Spleen (tissue), 11 donors: ENCODE measurements around the gene SLN. TPM values are rescaled to one million over a fixed set of nuclear protein-coding genes. Genes with fewer than 3 reads are reported as not detected.

Source experiments
- DNase-seq: peaks from one replicate; pipeline ENCODE4 v3.0.0-alpha.2; 2020
- H3K27ac ChIP-seq, 8 donors: fragments of 200-600 bp; sonication (generic) in 7 of 8; 1 replicate in 4 of 8; 2 replicates in 4 of 8; pipeline versions ENCODE4 v1.5.0 to v1.8.0; 2016 to 2021; ENCODE audit warnings: inconsistent platforms in 4 of 8, mild to moderate bottlenecking in 4 of 8, moderate library complexity in 1 of 8
- H3K27me3 ChIP-seq, 7 donors: fragments of 200-600 bp; sonication (generic) in 6 of 7; replicated peaks in 1 of 7; 1 replicate in 4 of 7; 2 replicates in 3 of 7; pipeline versions ENCODE4 v1.5.0 to v1.8.0; 2016 to 2021; ENCODE audit warnings: inconsistent platforms in 3 of 7, mild to moderate bottlenecking in 1 of 7
- H3K36me3 ChIP-seq, 6 donors: fragments of 200-600 bp; sonication (generic) in 5 of 6; 1 replicate in 4 of 6; 2 replicates in 2 of 6; pipeline versions ENCODE4 v1.5.0 to v1.8.0; 2016 to 2021; ENCODE audit warnings: inconsistent platforms in 2 of 6
- H3K4me1 ChIP-seq, 6 donors: fragments of 200-600 bp; sonication (generic) in 5 of 6; 1 replicate in 3 of 6; 2 replicates in 3 of 6; pipeline versions ENCODE4 v1.5.0 to v1.8.0; 2016 to 2021; ENCODE audit warnings: inconsistent platforms in 3 of 6
- H3K4me3 ChIP-seq, 8 donors: fragments of 200-600 bp; sonication (generic) in 7 of 8; 1 replicate in 4 of 8; 2 replicates in 4 of 8; pipeline versions ENCODE4 v1.5.0 to v1.8.0; 2016 to 2021; ENCODE audit warnings: inconsistent platforms in 4 of 8, mild to moderate bottlenecking in 4 of 8, moderate library complexity in 2 of 8
- H3K9me3 ChIP-seq, 8 donors: fragments of 200-600 bp; sonication (generic) in 7 of 8; 1 replicate in 4 of 8; 2 replicates in 4 of 8; pipeline versions ENCODE4 v1.5.0 to v1.8.0; 2016 to 2021; ENCODE audit warnings: inconsistent platforms in 4 of 8
- CTCF ChIP-seq, 11 experiments: fragments of 200-600 bp in 7 of 11; fragments of 450-650 bp in 4 of 11; sonication (generic) in 4 of 11; IDR thresholded peaks in 8 of 11; conservative IDR thresholded peaks in 3 of 11; 1 replicate in 7 of 11; 2 replicates in 4 of 11; pipeline versions ENCODE4 v1.4.0 to v1.8.0; 2016 to 2021; ENCODE audit warnings: antibody characterized with exemption in 11 of 11, inconsistent platforms in 4 of 11, mild to moderate bottlenecking in 1 of 11
- POLR2A ChIP-seq, 3 donors: fragments of 450-650 bp; IDR thresholded peaks; one replicate each; pipeline ENCODE4 v1.5.1; 2017; ENCODE audit warnings: antibody characterized with exemption in 3 of 3, mild to moderate bottlenecking in 1 of 3
- POLR2AphosphoS5 ChIP-seq, 3 donors: sonication (generic); formaldehyde crosslinking; IDR thresholded peaks; one replicate each; pipeline ENCODE4 v1.5.1; 2017; ENCODE audit warnings: antibody characterized with exemption in 3 of 3
- intact Hi-C: fragments of 100-400 bp; cut with DNase I; formaldehyde crosslinking; loops from one replicate; pipeline ENCODE4 v1.15.0; 2023; ENCODE audit warnings: low total_unique reads
- polyA plus RNA-seq, 3 donors: library from polyadenylated mRNA; stranded (reverse); fragments of 200-250 nt; gene quantifications; one replicate each; pipeline ENCODE4 v1.2.1, GENCODE V29; 2013
- total RNA-seq, 7 donors: library from RNA; depleted of rRNA in 3 of 7; stranded (reverse); fragments of >200 nt in 3 of 7; fragmentation: NEBNext Ultra II Directional in 4 of 7; extraction: Animal tissue kit (Norgen Biotek cat#: 25700) in 4 of 7; gene quantifications; one replicate each; pipeline versions ENCODE4 v1.1.0 to v1.2.1, GENCODE V29; 2016 to 2021
- donor health status: healthy with polysubstance abuse.
- donor health status: DM: no; HTN: no; CAD: no; lungs with moderate emphysema.
- donor health status: DM: no; HTN: no; CAD: no.
- donor health status: Bipolar disorder and iron deficiency.
- donor health status: healthy.
- donor health status: DM: no; HTN: no; CAD: no.
- donor health status: DM: yes; HTN: yes; CAD: no.

Gene SLN
- total and polyA plus RNA-seq, 10 donors = 0.09 to 0.86 (median 0.48) TPM; not detected in 6

GRCh38 chr11:107659310-107659709 lies 52.5 kb downstream of the SLN start:
- Histone ChIP-seq H3K9me3 (no peaks in the 10 kb centered on the region), H3K27ac (no peak overlapping the region), H3K4me3 (no peak overlapping the region), H3K27me3 (no peaks in the 10 kb centered on the region), H3K4me1 (no peaks in the 10 kb centered on the region), H3K36me3 (no peaks in the 10 kb centered on the region)
- TF ChIP-seq CTCF (IDR thresholded peaks at IDR 0.05 in 8 of 11, conservative IDR thresholded peaks at IDR 0.05 in 3 of 11) (no peak), POLR2AphosphoS5 (IDR thresholded peaks at IDR 0.05) (no peak), POLR2A (IDR thresholded peaks at IDR 0.05) (no peak)
- intact Hi-C loops = no loop called here
- no peak for DNase-seq

Other genes starting within 250 kb of the SLN start
- gene ALKBH8, start 146.3 kb downstream of the SLN start, total RNA-seq = 10 to 100 TPM in 2 of 7 donors, 1 to 10 TPM in 5; 8.3 to 10.6 (median 9.8) TPM
- gene ALKBH8, start 146.3 kb downstream of the SLN start, polyA plus RNA-seq = 1 to 10 TPM; 4.0 to 5.5 (median 4.1) TPM
- not detected for gene ELMOD1, start 120.9 kb downstream of the SLN start, total RNA-seq
- under 1 TPM in 1 of 3 donors, not detected in 2; 0.02 TPM for gene ELMOD1, start 120.9 kb downstream of the SLN start, polyA plus RNA-seq
- gene SLC35F2, start 146.7 kb upstream of the SLN start, total RNA-seq = 1 to 10 TPM; 5.0 to 9.1 (median 6.2) TPM
- 1 to 10 TPM; 5.2 to 7.2 (median 7.2) TPM for gene SLC35F2, start 146.7 kb upstream of the SLN start, polyA plus RNA-seq
- 10 to 100 TPM in 4 of 7 donors, 1 to 10 TPM in 3; 7.1 to 14.7 (median 10.2) TPM for gene RAB39A, start 216.4 kb upstream of the SLN start, total RNA-seq
- 1 to 10 TPM in 1 of 3 donors, under 1 TPM in 2; 0.39 to 2.0 (median 0.71) TPM for gene RAB39A, start 216.4 kb upstream of the SLN start, polyA plus RNA-seq